HUES64 (cell line): Measurements from ENCODE around the gene RFX6.

ENCODE experiments used
- H3K27ac ChIP-seq: 2 replicates; pipeline ENCODE4 v1.7.0; 2013; ENCODE audit warnings: low read depth, low read length, inconsistent platforms
- H3K27me3 ChIP-seq: 2 replicates; pipeline ENCODE4 v1.6.1; 2013; ENCODE audit warnings: mild to moderate bottlenecking, low read length; ENCODE audit not compliant: insufficient read depth
- H3K36me3 ChIP-seq: 2 replicates; pipeline ENCODE4 v1.6.1; 2013; ENCODE audit warnings: mild to moderate bottlenecking, low read length; ENCODE audit not compliant: insufficient read depth
- H3K4me1 ChIP-seq: 2 replicates; pipeline ENCODE4 v1.6.1; 2013; ENCODE audit warnings: mild to moderate bottlenecking, low read length, moderate library complexity; ENCODE audit not compliant: insufficient read depth
- H3K4me3 ChIP-seq: 2 replicates; pipeline ENCODE4 v1.5.1; 2013; ENCODE audit warnings: mild to moderate bottlenecking, low read length, moderate library complexity
- H3K9ac ChIP-seq: 2 replicates; pipeline ENCODE4 v1.6.1; 2013; ENCODE audit warnings: mild to moderate bottlenecking, low read depth, low read length
- H3K9me3 ChIP-seq: 2 replicates; pipeline ENCODE4 v1.6.1; 2013; ENCODE audit warnings: low read depth, low read length; ENCODE audit not compliant: insufficient read depth
- WGBS: fragments of 150-250, 120-280 bp; methylation state at CpG from one replicate; pipeline ENCODE4 v1.1.7; 2013; ENCODE audit warnings: missing lambda C conversion rate; 5-methylcytosine and 5-hydroxymethylcytosine counted together

Gene RFX6

GRCh38 chr6:116866281-116866871 is 10.7 kb upstream of the RFX6 start:
- Histone ChIP-seq H3K27me3 (no peaks in the 10 kb centered on the region), H3K4me1 (peaks cover 8% of the 10 kb centered on the region; the same call in 1 of the 2 replicates), H3K27ac (no peak overlapping the region), H3K4me3 (no peak overlapping the region), H3K36me3 (no peaks in the 10 kb centered on the region), H3K9me3 (no peaks in the 10 kb centered on the region), H3K9ac (no peak overlapping the region)
- 94% methylated on average over 3 of the region's 3 CpGs for WGBS

DNA sequence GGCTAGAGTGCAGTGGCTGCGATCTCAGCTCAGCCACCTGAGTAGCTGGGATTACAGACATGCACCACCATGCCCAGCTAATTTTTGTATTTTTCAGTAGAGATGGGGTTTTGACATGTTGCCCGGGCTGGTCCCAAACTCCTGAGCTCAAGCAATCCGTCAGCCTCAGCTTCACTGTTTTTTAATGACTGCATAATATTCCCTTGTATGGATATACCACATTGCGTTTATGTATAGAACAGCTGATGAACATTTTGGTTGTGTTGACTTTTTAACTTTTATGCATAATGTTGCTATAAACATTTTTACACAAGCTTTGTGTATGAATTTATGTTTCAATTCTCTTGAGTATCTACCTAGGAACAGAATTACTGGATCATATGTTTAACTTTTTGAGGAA is 4.3 kb upstream of the RFX6 start:
- 91% methylated on average over 3 of the region's 4 CpGs for WGBS
- peaks cover 41% of the 10 kb centered on the region for H3K27me3 ChIP-seq
- peaks cover 5% of the 10 kb centered on the region; the same call in 1 of the 2 replicates for H3K4me1 ChIP-seq
- H3K4me3 ChIP-seq = no peak overlapping the region
- no peak overlapping the region for H3K9ac ChIP-seq
- no peaks in the 10 kb centered on the region for H3K36me3 ChIP-seq
- no peak overlapping the region for H3K27ac ChIP-seq
- peaks cover 7% of the 10 kb centered on the region; the same call in 1 of the 2 replicates for H3K9me3 ChIP-seq

DNA sequence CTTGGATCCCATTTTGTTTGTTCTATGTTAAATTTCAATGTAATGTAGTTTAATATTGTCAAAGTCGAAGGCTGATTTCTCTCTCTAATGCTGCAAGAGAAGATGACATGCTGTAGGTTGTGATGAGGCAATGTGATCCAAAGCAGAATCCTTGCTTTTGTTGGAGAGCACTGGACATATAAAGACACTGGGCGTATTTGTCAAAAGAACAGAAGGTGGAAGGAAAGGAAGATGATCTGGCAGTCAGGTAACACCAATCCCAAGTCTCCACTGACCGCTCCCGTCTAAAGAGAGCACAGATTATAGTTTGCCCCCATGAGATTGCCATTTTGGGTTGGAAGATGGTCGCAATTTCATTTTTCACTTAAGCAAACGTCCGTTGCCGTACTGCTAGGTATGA is 935 bp upstream of the RFX6 start:
- peaks cover 71% of the 10 kb centered on the region for H3K27me3 ChIP-seq
- no peaks in the 10 kb centered on the region for H3K36me3 ChIP-seq
- peak overlapping the region; percentile 74 for H3K4me3 ChIP-seq
- peaks cover 7% of the 10 kb centered on the region; the same call in 1 of the 2 replicates for H3K9me3 ChIP-seq
- no peak overlapping the region for H3K27ac ChIP-seq
- no peak overlapping the region for H3K9ac ChIP-seq
- WGBS = 41% methylated on average over 8 of the region's 8 CpGs
- H3K4me1 ChIP-seq = peaks cover 5% of the 10 kb centered on the region; the same call in 1 of the 2 replicates

DNA sequence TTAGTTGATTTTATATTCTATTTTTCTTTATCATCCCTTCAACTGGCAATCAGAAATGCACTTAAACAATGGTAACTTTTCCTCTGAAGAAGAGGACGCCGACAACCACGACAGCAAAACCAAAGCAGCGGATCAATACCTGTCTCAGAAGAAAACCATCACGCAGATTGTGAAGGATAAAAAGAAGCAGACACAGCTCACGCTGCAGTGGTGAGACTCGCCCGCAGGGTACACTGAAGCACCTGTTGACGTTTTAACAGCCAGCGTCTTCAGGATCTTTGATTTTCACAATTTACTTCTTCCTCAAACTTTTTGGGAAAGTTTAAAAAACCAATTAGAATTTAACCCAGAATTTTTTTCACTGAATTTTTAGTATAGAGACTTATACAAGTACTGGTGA is 701 bp downstream of the RFX6 start:
- Histone ChIP-seq H3K36me3 (no peaks in the 10 kb centered on the region), H3K27me3 (peaks cover 71% of the 10 kb centered on the region), H3K27ac (no peak overlapping the region), H3K4me3 (peak overlapping the region; percentile 74), H3K9ac (no peak overlapping the region), H3K9me3 (peaks cover 4% of the 10 kb centered on the region; the same call in 1 of the 2 replicates), H3K4me1 (peaks cover 5% of the 10 kb centered on the region; the same call in 1 of the 2 replicates)
- WGBS = 3% methylated on average over 10 of the region's 10 CpGs

GRCh38 chr6:116881236-116881635 is 4.2 kb downstream of the RFX6 start:
- peaks cover 44% of the 10 kb centered on the region for H3K27me3 ChIP-seq
- H3K4me3 ChIP-seq = no peak overlapping the region

GRCh38 chr6:116883005-116883404 is 6.0 kb downstream of the RFX6 start:
- Histone ChIP-seq H3K4me3 (no peak overlapping the region), H3K4me1 (no peaks in the 10 kb centered on the region; the same call in 1 of the 2 replicates), H3K9me3 (no peaks in the 10 kb centered on the region), H3K27ac (no peak overlapping the region), H3K27me3 (peaks cover 27% of the 10 kb centered on the region), H3K36me3 (no peaks in the 10 kb centered on the region), H3K9ac (no peak overlapping the region)
- WGBS = 94% methylated on average over 1 of the region's 1 CpG

More at GRCh38 chr6:116881236-116881635, 4.2 kb downstream of the RFX6 start:
- H3K36me3 ChIP-seq = no peaks in the 10 kb centered on the region
- H3K4me1 ChIP-seq = peaks cover 2% of the 10 kb centered on the region; the same call in 1 of the 2 replicates
- H3K27ac ChIP-seq = no peak overlapping the region
- H3K9me3 ChIP-seq = no peaks in the 10 kb centered on the region
- H3K9ac ChIP-seq = no peak overlapping the region

GRCh38 chr6:116884530-116884929 is 7.5 kb downstream of the RFX6 start:
- H3K4me3 ChIP-seq = no peak overlapping the region
- no peaks in the 10 kb centered on the region; the same call in 1 of the 2 replicates for H3K4me1 ChIP-seq
- no peak overlapping the region for H3K27ac ChIP-seq
- peaks cover 12% of the 10 kb centered on the region; the same call in 1 of the 2 replicates for H3K27me3 ChIP-seq
- WGBS = 63% methylated on average over 2 of the region's 3 CpGs
- H3K9ac ChIP-seq = no peak overlapping the region
- no peaks in the 10 kb centered on the region for H3K9me3 ChIP-seq
- H3K36me3 ChIP-seq = no peaks in the 10 kb centered on the region

- no peaks in the 10 kb centered on the region; the same call in 1 of the 2 replicates for H3K4me1 ChIP-seq
- 61% methylated on average over 3 of the region's 3 CpGs for WGBS
- H3K4me3 ChIP-seq = no peak overlapping the region
- H3K9ac ChIP-seq = no peak overlapping the region
- no peaks in the 10 kb centered on the region for H3K9me3 ChIP-seq
- H3K36me3 ChIP-seq = no peaks in the 10 kb centered on the region
- H3K27ac ChIP-seq = no peak overlapping the region
- H3K27me3 ChIP-seq = no peaks in the 10 kb centered on the region
Observed at GRCh38 chr6:116887168-116887567, 10.1 kb downstream of the RFX6 start.

- no peaks in the 10 kb centered on the region for H3K36me3 ChIP-seq
- H3K27ac ChIP-seq = no peak overlapping the region
- no peaks in the 10 kb centered on the region for H3K9me3 ChIP-seq
- no peak overlapping the region for H3K9ac ChIP-seq
- no CpG with 5 or more reads among the region's 1 CpG for WGBS
- H3K4me1 ChIP-seq = no peaks in the 10 kb centered on the region; the same call in 1 of the 2 replicates
- H3K27me3 ChIP-seq = no peaks in the 10 kb centered on the region
- H3K4me3 ChIP-seq = no peak overlapping the region
Observed at GRCh38 chr6:116887894-116888293, 10.9 kb downstream of the RFX6 start.

DNA sequence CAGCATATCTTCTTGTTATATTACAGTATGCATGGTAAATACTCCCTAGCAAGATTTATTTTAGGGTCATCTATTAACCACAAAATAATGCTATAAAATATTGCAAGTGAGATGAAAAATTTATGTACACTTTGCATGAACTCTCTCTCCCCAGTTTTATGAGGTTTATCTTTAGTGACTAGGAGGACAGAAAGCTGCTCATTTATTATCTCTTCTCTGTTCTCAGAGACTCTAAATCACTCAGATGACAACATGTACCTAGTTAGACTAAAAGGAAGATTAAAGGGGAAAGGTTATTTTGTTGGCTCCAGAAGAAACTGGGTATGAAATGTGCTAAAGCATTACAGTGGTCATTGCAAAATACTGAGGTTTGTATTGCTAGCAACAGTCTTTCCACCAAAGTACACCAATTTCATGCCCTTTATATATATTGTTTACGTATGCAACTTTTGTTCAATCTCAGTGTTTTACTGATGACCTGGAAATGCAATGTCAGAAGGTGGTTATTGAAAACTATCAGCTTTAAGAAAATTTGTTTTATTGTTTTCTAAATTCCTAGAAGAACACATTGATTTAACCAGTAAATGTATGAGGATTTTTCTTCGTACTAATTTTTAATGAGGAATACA is 11.8 kb downstream of the RFX6 start:
- no peaks in the 10 kb centered on the region; the same call in 1 of the 2 replicates for H3K4me1 ChIP-seq
- no peak overlapping the region for H3K9ac ChIP-seq
- H3K27ac ChIP-seq = no peak overlapping the region
- H3K4me3 ChIP-seq = no peak overlapping the region
- H3K27me3 ChIP-seq = no peaks in the 10 kb centered on the region
- WGBS = 89% methylated on average over 1 of the region's 2 CpGs
- H3K36me3 ChIP-seq = no peaks in the 10 kb centered on the region
- H3K9me3 ChIP-seq = no peaks in the 10 kb centered on the region

GRCh38 chr6:116894669-116895068 is 17.6 kb downstream of the RFX6 start:
- no peaks in the 10 kb centered on the region for H3K36me3 ChIP-seq
- no peak overlapping the region for H3K9ac ChIP-seq
- no CpG with 5 or more reads among the region's 1 CpG for WGBS
- no peak overlapping the region for H3K4me3 ChIP-seq
- H3K4me1 ChIP-seq = no peaks in the 10 kb centered on the region
- H3K27ac ChIP-seq = no peak overlapping the region
- no peaks in the 10 kb centered on the region for H3K27me3 ChIP-seq
- H3K9me3 ChIP-seq = no peaks in the 10 kb centered on the region
